A549 (cell line): ENCODE data around the gene JMJD8. TPM values are rescaled to one million over a fixed set of nuclear protein-coding genes. Genes with fewer than 3 reads are reported as not detected.
A peak's percentile ranks its signal among the peaks of the same experiment; 100 is the strongest.

Experiments
- ATAC-seq, 2 experiments: fragments of 200-7000 bp in 1 of 2; fragments of >200 bp in 1 of 2; cut with Nextera tagmentation in 1 of 2; cut with Tn5 transposase in 1 of 2; 3 replicates each; pipeline versions ENCODE4 v1.8.0 to v1.9.1; 2018 to 2020; ENCODE audit warnings: mild to moderate bottlenecking in 1 of 2, moderate library complexity in 1 of 2
- CTCF ChIA-PET: fragments of 300-600 bp; sonication (Branson Sonifier 250); formaldehyde crosslinking; extraction: SDS; loops from one replicate; lab custom pipeline; 2021; ENCODE audit warnings: antibody characterized with exemption, inconsistent platforms; lab: Yijun Ruan, JAX
- POLR2A ChIA-PET: fragments of 350-600 bp; formaldehyde crosslinking; extraction: SDS; loops from one replicate; lab custom pipeline; 2021; ENCODE audit warnings: antibody characterized with exemption, inconsistent platforms; lab: Yijun Ruan, JAX
- DNase-seq, 2 experiments: peaks; one replicate each; pipeline versions ENCODE4 v3.0.0 to v3.0.0-alpha.2; 2011 to 2016; ENCODE audit warnings: low read depth in 1 of 2, low spot score in 1 of 2
- FAIRE-seq: peaks from 2 replicates; lab custom pipeline; 2011; peaks lifted over from hg19 to GRCh38; lab: Jason Lieb, UNC
- H3K27ac ChIP-seq, 2 experiments: fragments of >200 bp; sonication (Bioruptor Twin); formaldehyde crosslinking; 3 replicates each; pipeline ENCODE4 v1.5.1; 2016 to 2017
- H3K4me1 ChIP-seq: fragments of >200 bp; sonication (Bioruptor Twin); formaldehyde crosslinking; 3 replicates; pipeline ENCODE4 v1.6.1; 2016
- H3K4me2 ChIP-seq: fragments of >200 bp; sonication (Bioruptor Twin); formaldehyde crosslinking; 3 replicates; pipeline ENCODE4 v1.6.1; 2016
- H3K4me3 ChIP-seq: fragments of >200 bp; sonication (Bioruptor Twin); formaldehyde crosslinking; 3 replicates; pipeline ENCODE4 v1.5.1; 2016
- H3K9me3 ChIP-seq: fragments of >200 bp; sonication (Bioruptor Twin); formaldehyde crosslinking; 3 replicates; pipeline ENCODE4 v1.6.1; 2016
- CEBPB ChIP-seq, 2 experiments: fragments of >200 bp in 1 of 2; sonication (Bioruptor Twin) in 1 of 2; formaldehyde crosslinking in 1 of 2; IDR thresholded peaks; 2 replicates each; pipeline ENCODE4 v1.6.1; 2012 to 2016
- CHD2 ChIP-seq: fragments of 150-350 bp; IDR thresholded peaks from 2 replicates; pipeline ENCODE4 v1.6.1; 2014; ENCODE audit warnings: low read length; ENCODE audit not compliant: partially characterized antibody
- CHD4 ChIP-seq: fragments of 200-600 bp; sonication (generic); IDR thresholded peaks from 2 replicates; pipeline ENCODE4 v1.6.1; 2016; ENCODE audit warnings: antibody characterized with exemption, mild to moderate bottlenecking, borderline replicate concordance
- EHMT2 ChIP-seq: fragments of 200-600 bp; sonication (generic); IDR thresholded peaks from 2 replicates; pipeline ENCODE4 v1.6.1; 2016; ENCODE audit warnings: antibody characterized with exemption, low read depth, mild to moderate bottlenecking, moderate library complexity
- ESRRA ChIP-seq: fragments of 150-350 bp; IDR thresholded peaks from 2 replicates; pipeline ENCODE4 v1.6.1; 2014; ENCODE audit warnings: mild to moderate bottlenecking, low read length, borderline replicate concordance
- FOSB ChIP-seq: fragments of 250-450 bp; sonication (Bioruptor Pico); IDR thresholded peaks from 2 replicates; pipeline ENCODE4 v1.5.0; 2020; ENCODE audit warnings: mild to moderate bottlenecking, moderate library complexity
- FOSL2 ChIP-seq, 2 experiments: fragments of 450-650 bp in 1 of 2; fragments of >200 bp in 1 of 2; sonication (Bioruptor Twin) in 1 of 2; formaldehyde crosslinking; IDR thresholded peaks; 2 replicates each; pipeline versions ENCODE4 v1.5.0 to v1.6.1; 2016 to 2020; ENCODE audit warnings: mild to moderate bottlenecking in 1 of 2, moderate library complexity in 1 of 2
- HEYL ChIP-seq: fragments of 250-450 bp; sonication (Bioruptor Pico); IDR thresholded peaks from 2 replicates; pipeline ENCODE4 v1.8.0; 2021; ENCODE audit warnings: mild to moderate bottlenecking, moderate library complexity
- HOXA7 ChIP-seq: fragments of 250-450 bp; sonication (Bioruptor Pico); IDR thresholded peaks from 2 replicates; pipeline ENCODE4 v1.5.0; 2020; ENCODE audit warnings: mild to moderate bottlenecking, moderate library complexity
- HOXB13 ChIP-seq: fragments of 250-450 bp; sonication (Bioruptor Pico); IDR thresholded peaks from 2 replicates; pipeline ENCODE4 v1.5.0; 2020; ENCODE audit warnings: low read depth, mild to moderate bottlenecking, moderate library complexity
- JUN ChIP-seq, 2 experiments: fragments of >200 bp; sonication (Bioruptor Twin); formaldehyde crosslinking; IDR thresholded peaks; 2 replicates in 1 of 2; 3 replicates in 1 of 2; pipeline ENCODE4 v1.6.1; 2016 to 2017
- MAZ ChIP-seq: fragments of 150-350 bp; IDR thresholded peaks from 2 replicates; pipeline ENCODE4 v1.6.1; 2014; ENCODE audit warnings: antibody characterized with exemption, low read depth, low read length, borderline replicate concordance
- MYC ChIP-seq: IDR thresholded peaks from 2 replicates; pipeline ENCODE4 v1.6.1; 2012; ENCODE audit warnings: mild to moderate bottlenecking, inconsistent platforms, low read length, improper control_type of control experiment, borderline replicate concordance
- NFE2L2 ChIP-seq: fragments of 150-350 bp; conservative IDR thresholded peaks from 2 replicates; pipeline ENCODE4 v1.6.1; 2014; ENCODE audit warnings: low read length
- NPAS2 ChIP-seq: fragments of 250-450 bp; sonication (Bioruptor Pico); IDR thresholded peaks from 2 replicates; pipeline ENCODE4 v1.8.0; 2022; ENCODE audit warnings: mild to moderate bottlenecking, moderate library complexity, borderline replicate concordance
- POLR2A ChIP-seq: IDR thresholded peaks from 2 replicates; pipeline ENCODE4 v1.6.1; 2012; ENCODE audit warnings: mild to moderate bottlenecking, low read length
- RCOR1 ChIP-seq: fragments of 150-350 bp; IDR thresholded peaks from 2 replicates; pipeline ENCODE4 v1.6.1; 2014; ENCODE audit warnings: antibody characterized with exemption, low read length, low read depth
- RFX5 ChIP-seq: fragments of 450-650 bp; IDR thresholded peaks from 2 replicates; pipeline ENCODE4 v1.7.1; 2014; ENCODE audit warnings: antibody characterized with exemption, mild to moderate bottlenecking, moderate library complexity
- RNF2 ChIP-seq: fragments of 200-600 bp; sonication (generic); IDR thresholded peaks from 2 replicates; pipeline ENCODE4 v1.6.1; 2016; ENCODE audit warnings: low read depth, mild to moderate bottlenecking, antibody characterized with exemption, moderate library complexity, borderline replicate concordance
- TFCP2L1 ChIP-seq: fragments of 250-450 bp; sonication (Bioruptor Pico); IDR thresholded peaks from 2 replicates; pipeline ENCODE4 v1.5.0; 2021; ENCODE audit warnings: mild to moderate bottlenecking
- TP53 ChIP-seq: fragments of 250-450 bp; sonication (Bioruptor Pico); IDR thresholded peaks from 2 replicates; pipeline ENCODE4 v1.5.0; 2021; ENCODE audit warnings: mild to moderate bottlenecking, moderate library complexity
- ZNF302 ChIP-seq: fragments of 250-450 bp; sonication (Bioruptor Pico); IDR thresholded peaks from 2 replicates; pipeline ENCODE4 v1.9.0; 2021; ENCODE audit warnings: inconsistent platforms, mild to moderate bottlenecking, moderate library complexity
- WGBS: methylation state at CpG from one replicate; pipeline ENCODE4 v1.1.6; 2017; ENCODE audit errors: missing lambda C conversion rate; 5-methylcytosine and 5-hydroxymethylcytosine counted together
- polyA minus RNA-seq: library from RNA; depleted of rRNA, polyadenylated mRNA; stranded (reverse); fragments of >200 nt; gene quantifications from 2 replicates; pipeline ENCODE4 v1.2.3, GENCODE V29; 2011; rRNA and poly(A)+ RNA removed
- polyA plus RNA-seq, 4 experiments: library from polyadenylated mRNA; depleted of rRNA in 3 of 4; stranded (reverse); fragments of >200 nt; fragmentation: RNase III in 1 of 4; extraction: RNeasy Plus Mini Kit Qiagen cat#74134 plus additional on column Dnase treatment in 1 of 4; gene quantifications; 2 replicates in 3 of 4; 3 replicates in 1 of 4; pipeline ENCODE4 v1.2.3, GENCODE V29; 2011 to 2017
- TF ChIP-seq, protein P1 (sequence below): fragments of 150-350 bp; IDR thresholded peaks from 2 replicates; pipeline ENCODE4 v1.6.1; 2014; ENCODE audit warnings: low read depth, mild to moderate bottlenecking, low read length
- TF ChIP-seq, protein P2 (sequence below): fragments of 450-650 bp; IDR thresholded peaks from 2 replicates; pipeline ENCODE4 v1.6.1; 2014; ENCODE audit warnings: antibody characterized with exemption
- TF ChIP-seq, protein P3 (sequence below): fragments of 250-450 bp; sonication (Bioruptor Pico); IDR thresholded peaks from 2 replicates; pipeline ENCODE4 v1.5.0; 2020; ENCODE audit warnings: low read depth, mild to moderate bottlenecking, moderate library complexity
- TF ChIP-seq, protein P4 (sequence below): fragments of 250-450 bp; sonication (Bioruptor Pico); IDR thresholded peaks from 2 replicates; pipeline ENCODE4 v1.5.0; 2021; ENCODE audit warnings: mild to moderate bottlenecking, moderate library complexity, borderline replicate concordance
- TF ChIP-seq, protein P5 (sequence below): fragments of >200 bp; sonication (Bioruptor Twin); formaldehyde crosslinking; IDR thresholded peaks from 3 replicates; pipeline ENCODE4 v1.6.1; 2016
- TF ChIP-seq, protein P6 (sequence below): fragments of >200 bp; sonication (Bioruptor Twin); formaldehyde crosslinking; IDR thresholded peaks from 3 replicates; pipeline ENCODE4 v1.5.1; 2016
- TF ChIP-seq, protein P7 (sequence below): IDR thresholded peaks from 2 replicates; pipeline ENCODE4 v1.6.1; 2012

Gene JMJD8, protein sequence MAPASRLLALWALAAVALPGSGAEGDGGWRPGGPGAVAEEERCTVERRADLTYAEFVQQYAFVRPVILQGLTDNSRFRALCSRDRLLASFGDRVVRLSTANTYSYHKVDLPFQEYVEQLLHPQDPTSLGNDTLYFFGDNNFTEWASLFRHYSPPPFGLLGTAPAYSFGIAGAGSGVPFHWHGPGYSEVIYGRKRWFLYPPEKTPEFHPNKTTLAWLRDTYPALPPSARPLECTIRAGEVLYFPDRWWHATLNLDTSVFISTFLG
- 37.5 and 43.8 TPM in 2 replicates for polyA plus RNA-seq (2011; rRNA removed)
- 109 and 141 TPM in 2 replicates for polyA plus RNA-seq (2012; cell fraction: cytosol; rRNA removed)
- polyA plus RNA-seq (2012; cell fraction: nucleus; rRNA removed) = 182 and 269 TPM in 2 replicates
- 72.6 to 77.0 TPM (median 73.7 TPM) in 3 replicates for polyA plus RNA-seq (2017; fragmentation: RNase III; extraction: RNeasy Plus Mini Kit Qiagen cat#74134 plus additional on column Dnase treatment)
- polyA minus RNA-seq = 33.6 and 39.1 TPM in 2 replicates

DNA sequence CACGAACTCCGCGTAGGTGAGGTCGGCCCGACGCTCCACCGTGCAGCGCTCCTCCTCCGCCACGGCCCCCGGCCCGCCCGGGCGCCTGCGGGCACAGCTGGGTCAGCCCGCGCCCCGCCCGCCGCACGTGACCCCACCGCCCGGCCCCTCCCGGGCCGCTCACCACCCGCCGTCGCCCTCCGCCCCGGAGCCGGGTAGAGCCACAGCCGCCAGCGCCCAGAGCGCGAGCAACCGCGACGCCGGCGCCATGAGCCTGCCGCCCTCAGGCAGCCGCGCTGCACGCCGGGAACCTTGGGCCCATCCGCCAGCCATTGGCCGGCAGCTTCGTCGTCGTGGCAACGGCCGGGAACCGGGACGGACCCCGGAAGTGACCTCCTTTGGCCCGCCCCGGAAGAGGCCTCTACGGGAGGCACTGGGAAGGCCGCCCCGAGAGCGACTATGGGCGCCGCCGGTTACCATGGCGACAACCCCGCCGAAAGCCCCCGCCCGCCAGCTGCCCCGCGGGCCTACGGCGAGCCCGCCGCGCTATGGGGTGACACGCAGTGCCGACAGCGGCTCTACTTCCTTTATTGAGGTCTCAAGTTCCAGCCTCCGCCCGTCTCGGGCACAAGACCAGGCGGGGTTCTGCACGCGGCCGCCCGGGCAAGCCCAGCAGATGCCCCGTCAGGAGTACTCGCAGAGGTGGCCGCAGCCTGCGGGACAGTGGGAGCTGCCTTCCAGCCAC is at the start of gene JMJD8:
TSS of gene JMJD8 (minus strand) at position 264 of the 724 bp plus-strand sequence. CDS start at position 249, 15 bp downstream.
- Histone ChIP-seq H3K27ac (peak within 1 kb of the TSS; percentile 91 to 93), H3K4me2 (peak within 1 kb of the TSS; percentile 93), H3K4me3 (peak within 1 kb of the TSS; percentile 76), H3K9me3 (no peaks in the 10 kb centered on the region), H3K4me1 (peaks cover 34% of the 10 kb centered on the region)
- ATAC-seq (peak; percentile 61 to 77), DNase-seq (peak; percentile 90 to 97), FAIRE-seq (peak; percentile 80)
- POLR2A ChIA-PET = interaction anchor here (1.0 to 1.4 kb wide), 2 partner anchors 14 to 30 kb away, joined by 3 read pairs; no protein-coding TSS in a partner anchor
- CTCF ChIA-PET = interaction anchor here (0.8 to 4.8 kb wide), 2 partner anchors 17 to 28 kb away, joined by 3 to 32 read pairs; partner anchors contain the start of gene RHOT2
- WGBS = 27% methylated on average over 12 of the region's 91 CpGs
- TF ChIP-seq CHD4 (no peak), POLR2A (peak; percentile 88), HOXA7 (CRISPR knock-in tag) (no peak), HEYL (CRISPR knock-in tag) (no peak), CEBPB (IDR thresholded peaks at IDR 0.05) (no peak), RFX5 (0 out of 2 replicates have a peak, but pooled peaks have one; percentile 48), RNF2 (no peak), MAZ (no peak), FOSL2 (IDR thresholded peaks at IDR 0.05) (no peak), FOSL2 (CRISPR knock-in tag; IDR thresholded peaks at IDR 0.05) (no peak), NPAS2 (peak; percentile 67; the same call in 1 of the 2 replicates), TP53 (0 out of 2 replicates have a peak, but pooled peaks have one; percentile 51), RCOR1 (no peak), MYC (no peak), ESRRA (no peak), ZNF302 (CRISPR knock-in tag) (no peak), TFCP2L1 (CRISPR knock-in tag) (no peak), EHMT2 (no peak), HOXB13 (no peak; the same call in 1 of the 2 replicates), JUN (IDR thresholded peaks at IDR 0.05) (peak; percentile 62 to 95; a peak in 4 of 5 replicates), NFE2L2 (no peak), CHD2 (no peak), FOSB (CRISPR knock-in tag) (no peak)
- TF ChIP-seq, protein P1, sequence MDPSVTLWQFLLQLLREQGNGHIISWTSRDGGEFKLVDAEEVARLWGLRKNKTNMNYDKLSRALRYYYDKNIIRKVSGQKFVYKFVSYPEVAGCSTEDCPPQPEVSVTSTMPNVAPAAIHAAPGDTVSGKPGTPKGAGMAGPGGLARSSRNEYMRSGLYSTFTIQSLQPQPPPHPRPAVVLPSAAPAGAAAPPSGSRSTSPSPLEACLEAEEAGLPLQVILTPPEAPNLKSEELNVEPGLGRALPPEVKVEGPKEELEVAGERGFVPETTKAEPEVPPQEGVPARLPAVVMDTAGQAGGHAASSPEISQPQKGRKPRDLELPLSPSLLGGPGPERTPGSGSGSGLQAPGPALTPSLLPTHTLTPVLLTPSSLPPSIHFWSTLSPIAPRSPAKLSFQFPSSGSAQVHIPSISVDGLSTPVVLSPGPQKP = no peak
- TF ChIP-seq, protein P2, sequence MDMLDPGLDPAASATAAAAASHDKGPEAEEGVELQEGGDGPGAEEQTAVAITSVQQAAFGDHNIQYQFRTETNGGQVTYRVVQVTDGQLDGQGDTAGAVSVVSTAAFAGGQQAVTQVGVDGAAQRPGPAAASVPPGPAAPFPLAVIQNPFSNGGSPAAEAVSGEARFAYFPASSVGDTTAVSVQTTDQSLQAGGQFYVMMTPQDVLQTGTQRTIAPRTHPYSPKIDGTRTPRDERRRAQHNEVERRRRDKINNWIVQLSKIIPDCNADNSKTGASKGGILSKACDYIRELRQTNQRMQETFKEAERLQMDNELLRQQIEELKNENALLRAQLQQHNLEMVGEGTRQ = 0 out of 2 replicates have a peak, but pooled peaks have one; percentile 2
- TF ChIP-seq, protein P3, sequence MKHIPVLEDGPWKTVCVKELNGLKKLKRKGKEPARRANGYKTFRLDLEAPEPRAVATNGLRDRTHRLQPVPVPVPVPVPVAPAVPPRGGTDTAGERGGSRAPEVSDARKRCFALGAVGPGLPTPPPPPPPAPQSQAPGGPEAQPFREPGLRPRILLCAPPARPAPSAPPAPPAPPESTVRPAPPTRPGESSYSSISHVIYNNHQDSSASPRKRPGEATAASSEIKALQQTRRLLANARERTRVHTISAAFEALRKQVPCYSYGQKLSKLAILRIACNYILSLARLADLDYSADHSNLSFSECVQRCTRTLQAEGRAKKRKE (CRISPR knock-in tag) = no peak
- TF ChIP-seq, protein P4, sequence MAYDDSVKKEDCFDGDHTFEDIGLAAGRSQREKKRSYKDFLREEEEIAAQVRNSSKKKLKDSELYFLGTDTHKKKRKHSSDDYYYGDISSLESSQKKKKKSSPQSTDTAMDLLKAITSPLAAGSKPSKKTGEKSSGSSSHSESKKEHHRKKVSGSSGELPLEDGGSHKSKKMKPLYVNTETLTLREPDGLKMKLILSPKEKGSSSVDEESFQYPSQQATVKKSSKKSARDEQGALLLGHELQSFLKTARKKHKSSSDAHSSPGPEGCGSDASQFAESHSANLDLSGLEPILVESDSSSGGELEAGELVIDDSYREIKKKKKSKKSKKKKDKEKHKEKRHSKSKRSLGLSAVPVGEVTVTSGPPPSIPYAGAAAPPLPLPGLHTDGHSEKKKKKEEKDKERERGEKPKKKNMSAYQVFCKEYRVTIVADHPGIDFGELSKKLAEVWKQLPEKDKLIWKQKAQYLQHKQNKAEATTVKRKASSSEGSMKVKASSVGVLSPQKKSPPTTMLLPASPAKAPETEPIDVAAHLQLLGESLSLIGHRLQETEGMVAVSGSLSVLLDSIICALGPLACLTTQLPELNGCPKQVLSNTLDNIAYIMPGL (CRISPR knock-in tag) = no peak
- TF ChIP-seq, protein P5, sequence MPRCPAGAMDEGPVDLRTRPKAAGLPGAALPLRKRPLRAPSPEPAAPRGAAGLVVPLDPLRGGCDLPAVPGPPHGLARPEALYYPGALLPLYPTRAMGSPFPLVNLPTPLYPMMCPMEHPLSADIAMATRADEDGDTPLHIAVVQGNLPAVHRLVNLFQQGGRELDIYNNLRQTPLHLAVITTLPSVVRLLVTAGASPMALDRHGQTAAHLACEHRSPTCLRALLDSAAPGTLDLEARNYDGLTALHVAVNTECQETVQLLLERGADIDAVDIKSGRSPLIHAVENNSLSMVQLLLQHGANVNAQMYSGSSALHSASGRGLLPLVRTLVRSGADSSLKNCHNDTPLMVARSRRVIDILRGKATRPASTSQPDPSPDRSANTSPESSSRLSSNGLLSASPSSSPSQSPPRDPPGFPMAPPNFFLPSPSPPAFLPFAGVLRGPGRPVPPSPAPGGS = peak; percentile 86; the same call in 2 of the 3 replicates
- TF ChIP-seq, protein P6, sequence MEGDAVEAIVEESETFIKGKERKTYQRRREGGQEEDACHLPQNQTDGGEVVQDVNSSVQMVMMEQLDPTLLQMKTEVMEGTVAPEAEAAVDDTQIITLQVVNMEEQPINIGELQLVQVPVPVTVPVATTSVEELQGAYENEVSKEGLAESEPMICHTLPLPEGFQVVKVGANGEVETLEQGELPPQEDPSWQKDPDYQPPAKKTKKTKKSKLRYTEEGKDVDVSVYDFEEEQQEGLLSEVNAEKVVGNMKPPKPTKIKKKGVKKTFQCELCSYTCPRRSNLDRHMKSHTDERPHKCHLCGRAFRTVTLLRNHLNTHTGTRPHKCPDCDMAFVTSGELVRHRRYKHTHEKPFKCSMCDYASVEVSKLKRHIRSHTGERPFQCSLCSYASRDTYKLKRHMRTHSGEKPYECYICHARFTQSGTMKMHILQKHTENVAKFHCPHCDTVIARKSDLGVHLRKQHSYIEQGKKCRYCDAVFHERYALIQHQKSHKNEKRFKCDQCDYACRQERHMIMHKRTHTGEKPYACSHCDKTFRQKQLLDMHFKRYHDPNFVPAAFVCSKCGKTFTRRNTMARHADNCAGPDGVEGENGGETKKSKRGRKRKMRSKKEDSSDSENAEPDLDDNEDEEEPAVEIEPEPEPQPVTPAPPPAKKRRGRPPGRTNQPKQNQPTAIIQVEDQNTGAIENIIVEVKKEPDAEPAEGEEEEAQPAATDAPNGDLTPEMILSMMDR = no peak
- TF ChIP-seq, protein P7, sequence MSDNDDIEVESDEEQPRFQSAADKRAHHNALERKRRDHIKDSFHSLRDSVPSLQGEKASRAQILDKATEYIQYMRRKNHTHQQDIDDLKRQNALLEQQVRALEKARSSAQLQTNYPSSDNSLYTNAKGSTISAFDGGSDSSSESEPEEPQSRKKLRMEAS = peak; percentile 91
